H1 (cell line): Measurements from ENCODE around the gene RELN. TPM values are rescaled to one million over a fixed set of nuclear protein-coding genes. Genes with fewer than 3 reads are reported as not detected.

Source experiments
- CTCF ChIA-PET: fragments of 300-600 bp; sonication (Branson Sonifier 250); formaldehyde crosslinking; loops from one replicate; lab custom pipeline; 2021; ENCODE audit not compliant: partially characterized antibody; lab: Charles Lee
- POLR2A ChIA-PET: fragments of 300-600 bp; sonication (Branson Sonifier 250); formaldehyde crosslinking; loops from one replicate; lab custom pipeline; 2021; ENCODE audit warnings: inconsistent platforms; ENCODE audit not compliant: partially characterized antibody; lab: Charles Lee
- DNase-seq, 2 experiments: peaks; one replicate each; pipeline versions ENCODE4 v3.0.0 to v3.0.0-alpha.2; 2010 to 2022; ENCODE audit warnings: low spot score in 2 of 2, low read depth in 1 of 2, mixed read lengths in 1 of 2
- FAIRE-seq: peaks from 2 replicates; lab custom pipeline; 2011; peaks lifted over from hg19 to GRCh38; lab: Jason Lieb, UNC
- H2AFZ ChIP-seq: 2 replicates; pipeline ENCODE4 v1.8.1; 2012; ENCODE audit warnings: low read length, inconsistent platforms
- H2AK5ac ChIP-seq: 2 replicates; pipeline ENCODE4 v1.6.1; 2013; ENCODE audit warnings: low read depth, low read length
- H2BK120ac ChIP-seq: replicated peaks from 2 replicates; pipeline ENCODE3; 2013; ENCODE audit warnings: low read depth, low read length, inconsistent platforms
- H2BK12ac ChIP-seq: 2 replicates; pipeline ENCODE4 v1.6.1; 2013; ENCODE audit warnings: low read depth, low read length
- H2BK15ac ChIP-seq: 2 replicates; pipeline ENCODE4 v1.6.1; 2013; ENCODE audit warnings: low read length
- H2BK20ac ChIP-seq: 2 replicates; pipeline ENCODE4 v1.6.1; 2013; ENCODE audit warnings: low read length
- H2BK5ac ChIP-seq: 2 replicates; pipeline ENCODE4 v1.6.1; 2013; ENCODE audit warnings: low read depth, low read length
- H3K14ac ChIP-seq: 2 replicates; pipeline ENCODE4 v1.6.1; 2013; ENCODE audit warnings: inconsistent platforms; ENCODE audit not compliant: insufficient read length
- H3K18ac ChIP-seq: 2 replicates; pipeline ENCODE4 v1.6.1; 2013; ENCODE audit warnings: low read length; ENCODE audit errors: extremely low read depth
- H3K23ac ChIP-seq: 2 replicates; pipeline ENCODE4 v1.6.1; 2013; ENCODE audit warnings: inconsistent platforms; ENCODE audit not compliant: insufficient read length
- H3K23me2 ChIP-seq: 2 replicates; pipeline ENCODE4 v1.6.1; 2013; ENCODE audit warnings: low read depth, low read length
- H3K27ac ChIP-seq: 2 replicates; pipeline ENCODE4 v1.6.1; 2011; ENCODE audit warnings: low read depth, low read length, inconsistent platforms
- H3K27me3 ChIP-seq, 4 experiments: replicated peaks in 1 of 4; 1 replicate in 1 of 4; 2 replicates in 3 of 4; pipeline versions ENCODE4 v1.6.1 to v1.8.1; 2011 to 2013; ENCODE audit warnings: low read length in 3 of 4, mild to moderate bottlenecking in 3 of 4, inconsistent platforms in 2 of 4, mixed read lengths in 2 of 4, moderate library complexity in 1 of 4; ENCODE audit not compliant: control insufficient read depth in 3 of 4, insufficient read depth in 3 of 4; ENCODE audit errors: extremely low read depth in 1 of 4
- H3K36me3 ChIP-seq, 4 experiments: 2 replicates each; pipeline versions ENCODE4 v1.6.1 to v1.8.1; 2011 to 2013; ENCODE audit warnings: mild to moderate bottlenecking in 4 of 4, low read length in 3 of 4, moderate library complexity in 2 of 4, control low read depth in 1 of 4, inconsistent platforms in 1 of 4; ENCODE audit not compliant: insufficient read depth in 4 of 4, control insufficient read depth in 2 of 4
- H3K4ac ChIP-seq: replicated peaks from 2 replicates; pipeline ENCODE3; 2013; ENCODE audit warnings: low read length, low read depth, mixed read lengths, inconsistent platforms; ENCODE audit not compliant: insufficient read length
- H3K4me1 ChIP-seq, 4 experiments: replicated peaks in 1 of 4; 1 replicate in 1 of 4; 2 replicates in 3 of 4; pipeline versions ENCODE4 v1.6.1 to v1.8.1; 2011 to 2013; ENCODE audit warnings: low read length in 3 of 4, inconsistent platforms in 2 of 4, mixed read lengths in 1 of 4; ENCODE audit not compliant: insufficient read depth in 4 of 4, control insufficient read depth in 3 of 4
- H3K4me2 ChIP-seq, 2 experiments: 2 replicates each; pipeline versions ENCODE4 v1.6.1 to v1.8.1; 2011 to 2013; ENCODE audit warnings: low read depth in 2 of 2, low read length in 2 of 2, control low read depth in 1 of 2, inconsistent platforms in 1 of 2, mild to moderate bottlenecking in 1 of 2; ENCODE audit not compliant: insufficient read depth in 1 of 2
- H3K4me3 ChIP-seq, 4 experiments: fragments of 200-600, 300-600 bp in 1 of 4; sonication (generic), shearing (Covaris generic), sonication (Bioruptor Twin) in 1 of 4; 2 replicates each; pipeline versions ENCODE4 v1.5.1 to v1.8.1; 2011 to 2016; ENCODE audit warnings: low read length in 4 of 4, low read depth in 3 of 4, control low read depth in 2 of 4, inconsistent platforms in 2 of 4, mild to moderate bottlenecking in 2 of 4, mixed read lengths in 1 of 4, moderate library complexity in 1 of 4; ENCODE audit not compliant: insufficient read depth in 2 of 4; ENCODE audit errors: extremely low read depth in 1 of 4
- H3K56ac ChIP-seq: replicated peaks from 2 replicates; pipeline ENCODE3; 2013; ENCODE audit warnings: low read depth, mild to moderate bottlenecking, mixed read lengths, low read length, inconsistent platforms; ENCODE audit not compliant: insufficient read length
- H3K79me1 ChIP-seq: 2 replicates; pipeline ENCODE4 v1.6.1; 2013; ENCODE audit warnings: low read depth, low read length, control low read depth
- H3K79me2 ChIP-seq, 2 experiments: 2 replicates each; pipeline versions ENCODE4 v1.6.1 to v1.8.1; 2012 to 2013; ENCODE audit warnings: low read length in 2 of 2, mild to moderate bottlenecking in 2 of 2, inconsistent platforms in 1 of 2; ENCODE audit not compliant: insufficient read depth in 2 of 2, control insufficient read depth in 1 of 2
- H3K9ac ChIP-seq, 4 experiments: replicated peaks in 1 of 4; 1 replicate in 1 of 4; 2 replicates in 3 of 4; pipeline versions ENCODE4 v1.6.1 to v1.8.1; 2011 to 2013; ENCODE audit warnings: low read depth in 3 of 4, low read length in 3 of 4, control low read depth in 2 of 4, mild to moderate bottlenecking in 2 of 4, moderate library complexity in 2 of 4, inconsistent platforms in 1 of 4; ENCODE audit errors: extremely low read depth in 1 of 4
- H3K9me3 ChIP-seq, 2 experiments: 2 replicates each; pipeline versions ENCODE4 v1.6.1 to v1.8.1; 2012 to 2013; ENCODE audit warnings: mild to moderate bottlenecking in 2 of 2, moderate library complexity in 2 of 2, control low read depth in 1 of 2, inconsistent platforms in 1 of 2, low read depth in 1 of 2, low read length in 1 of 2, mixed read lengths in 1 of 2; ENCODE audit not compliant: insufficient read depth in 2 of 2
- H4K20me1 ChIP-seq, 2 experiments: replicated peaks in 1 of 2; 2 replicates each; pipeline versions ENCODE3 to v1.8.1; 2011 to 2013; ENCODE audit warnings: inconsistent platforms in 2 of 2, low read length in 2 of 2, mild to moderate bottlenecking in 1 of 2; ENCODE audit not compliant: insufficient read depth in 2 of 2, control insufficient read depth in 1 of 2
- H4K5ac ChIP-seq: 2 replicates; pipeline ENCODE4 v1.6.1; 2013; ENCODE audit warnings: low read length, low read depth, mixed read lengths, inconsistent platforms; ENCODE audit not compliant: insufficient read length
- H4K8ac ChIP-seq: 2 replicates; pipeline ENCODE4 v1.8.0; 2013; ENCODE audit warnings: mild to moderate bottlenecking, moderate library complexity, low read length, inconsistent platforms; ENCODE audit not compliant: insufficient read depth; ENCODE audit errors: extremely low read depth
- H4K91ac ChIP-seq: replicated peaks from 2 replicates; pipeline ENCODE3; 2013; ENCODE audit warnings: low read length, mixed read lengths, inconsistent platforms; ENCODE audit not compliant: insufficient read length
- CBX5 ChIP-seq: fragments of 300-800, 300-1000 bp; sonication (generic); IDR thresholded peaks from 2 replicates; pipeline ENCODE4 v1.7.1; 2016; ENCODE audit warnings: antibody characterized with exemption, low read length, low read depth
- EZH2 ChIP-seq: fragments of 200-600 bp; sonication (generic); IDR thresholded peaks from 2 replicates; pipeline ENCODE4 v1.7.1; 2012; ENCODE audit warnings: low read depth, mild to moderate bottlenecking, moderate library complexity, low read length, inconsistent platforms; ENCODE audit not compliant: severe bottlenecking
- JUN ChIP-seq: IDR thresholded peaks from 2 replicates; pipeline ENCODE4 v1.6.1; 2011; ENCODE audit warnings: low read depth, mild to moderate bottlenecking, improper control_type of control experiment, low read length
- JUND ChIP-seq: IDR thresholded peaks from 2 replicates; pipeline ENCODE4 v1.6.1; 2011; ENCODE audit warnings: mild to moderate bottlenecking, improper control_type of control experiment, low read length
- NRF1 ChIP-seq: IDR thresholded peaks from 2 replicates; pipeline ENCODE4 v1.6.1; 2011; ENCODE audit warnings: mild to moderate bottlenecking, low read depth, low read length, improper control_type of control experiment
- RBBP5 ChIP-seq: IDR thresholded peaks from 2 replicates; pipeline ENCODE4 v1.7.1; 2012; ENCODE audit warnings: low read depth, mild to moderate bottlenecking, inconsistent platforms, low read length, moderate library complexity, borderline replicate concordance
- RNF2 ChIP-seq: fragments of 200-900, 300-1000 bp; sonication (generic); IDR thresholded peaks from 2 replicates; pipeline ENCODE4 v1.7.1; 2016; ENCODE audit warnings: borderline replicate concordance, low read depth, mild to moderate bottlenecking, antibody characterized with exemption, low read length; ENCODE audit not compliant: poor library complexity, severe bottlenecking; ENCODE audit errors: missing control alignments
- RXRA ChIP-seq: IDR thresholded peaks from 2 replicates; pipeline ENCODE4 v1.6.1; 2011; ENCODE audit warnings: low read depth, mild to moderate bottlenecking, low read length, moderate library complexity; ENCODE audit not compliant: insufficient read depth
- SIX5 ChIP-seq: IDR thresholded peaks from 2 replicates; pipeline ENCODE4 v1.6.1; 2011; ENCODE audit warnings: mild to moderate bottlenecking, low read depth, low read length
- SP1 ChIP-seq: IDR thresholded peaks from 2 replicates; pipeline ENCODE4 v1.6.1; 2011; ENCODE audit warnings: low read depth, low read length
- SUZ12 ChIP-seq: fragments of 200-600 bp; sonication (generic); IDR thresholded peaks from 2 replicates; pipeline ENCODE4 v1.6.1; 2012; ENCODE audit warnings: mild to moderate bottlenecking, inconsistent platforms, low read length, moderate library complexity, mixed read lengths
- TEAD4 ChIP-seq: IDR thresholded peaks from 2 replicates; pipeline ENCODE4 v1.6.1; 2012; ENCODE audit warnings: low read depth, low read length, inconsistent platforms, mixed read lengths
- whole genome bisulfite sequencing, 2 experiments: shearing (Covaris generic) in 1 of 2; methylation state at CpG; one replicate each; pipeline versions ENCODE4 v1.1.6 to v1.1.7; 2013 to 2015; ENCODE audit warnings: low lambda C conversion rate in 2 of 2, mixed read lengths in 2 of 2, inconsistent platforms in 1 of 2, low coverage in 1 of 2, missing lambda C conversion rate in 1 of 2; ENCODE audit not compliant: insufficient replicate concordance in 2 of 2, insufficient coverage in 1 of 2, insufficient read length in 1 of 2; ENCODE audit errors: extremely low coverage in 1 of 2, missing lambda C conversion rate in 1 of 2; 5-methylcytosine and 5-hydroxymethylcytosine counted together
- polyA plus RNA-seq, 7 experiments: library from polyadenylated mRNA; depleted of rRNA in 3 of 7; stranded (reverse) in 5 of 7; unstranded in 2 of 7; fragments of >200 nt in 5 of 7; fragments of 200-250 nt in 2 of 7; gene quantifications; 1 replicate in 5 of 7; 2 replicates in 1 of 7; 4 replicates in 1 of 7; pipeline versions ENCODE4 v1.2.1 to v1.2.3, GENCODE V29; 2011 to 2013; ENCODE audit warnings: missing spikeins in 2 of 7, mixed read lengths in 2 of 7
- total RNA-seq: library from RNA; stranded (reverse); fragmentation: NEBNext Ultra II Directional; extraction: Animal tissue kit (Norgen Biotek cat#: 25700); gene quantifications from 2 replicates; pipeline ENCODE4 v1.2.1, GENCODE V29; 2021
- TF ChIP-seq, protein P1 (sequence below): IDR thresholded peaks from 2 replicates; pipeline ENCODE4 v1.6.1; 2011; ENCODE audit warnings: low read length, improper control_type of control experiment

The RELN gene
- total and polyA plus RNA-seq, 2 of the 8 experiments (the other 6 are each of a cell fraction or from before 2014, with no cell fraction given) = 0.03 to 0.07 TPM

DNA sequence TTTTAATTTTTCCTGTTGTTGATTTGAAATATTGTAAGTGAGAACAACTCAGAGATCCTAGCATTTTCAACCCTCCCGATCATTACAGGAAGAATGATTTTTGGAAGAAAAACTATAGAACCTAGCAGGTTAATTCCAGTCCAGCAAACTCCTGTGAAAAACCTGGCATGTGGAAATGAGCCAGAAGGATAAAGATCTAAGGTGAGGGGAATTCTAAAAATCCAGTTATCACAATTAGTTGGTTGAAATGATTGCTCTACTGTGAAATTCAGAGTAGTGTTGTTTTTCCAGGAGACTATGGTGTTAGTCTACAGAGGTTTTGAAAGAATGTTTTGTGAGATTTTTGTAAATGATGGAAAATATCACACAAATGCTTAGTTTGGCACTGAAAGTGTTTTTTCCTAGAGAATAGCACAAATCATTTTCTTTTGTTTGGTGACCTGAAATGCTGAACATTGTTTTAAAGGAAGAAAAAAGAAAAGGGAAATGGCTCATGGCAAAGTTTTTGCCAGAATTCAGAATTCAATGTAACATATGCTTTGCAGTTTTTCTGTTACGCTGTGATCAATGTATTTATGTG lies 391.0 kb downstream of the RELN start:
- Histone ChIP-seq H4K20me1 (no peaks in the 10 kb centered on the region), H2BK20ac (no peak overlapping the region), H3K9me3 (no peaks in the 10 kb centered on the region), H3K4me1 (no peaks in the 10 kb centered on the region), H3K36me3 (no peaks in the 10 kb centered on the region), H3K79me1 (no peaks in the 10 kb centered on the region), H3K27me3 (no peaks in the 10 kb centered on the region), H3K56ac (no peak overlapping the region), H3K9ac (no peak overlapping the region), H3K18ac (no peak overlapping the region), H4K8ac (no peak overlapping the region), H2BK5ac (no peak overlapping the region), H2AK5ac (no peak overlapping the region), H3K14ac (no peak overlapping the region), H4K91ac (no peak overlapping the region), H3K79me2 (no peaks in the 10 kb centered on the region), H3K4me3 (no peak overlapping the region), H2BK120ac (no peak overlapping the region), H3K23ac (no peak overlapping the region), H2BK12ac (no peak overlapping the region), H2BK15ac (no peak overlapping the region), H3K4me2 (no peak overlapping the region), H3K23me2 (no peaks in the 10 kb centered on the region), H3K4ac (no peak overlapping the region), H4K5ac (no peak overlapping the region), H3K27ac (no peak overlapping the region), H2AFZ (no peak overlapping the region)
- ChIA-PET POLR2A (no interaction called here), CTCF (no interaction called here)
- FAIRE-seq (no peak), DNase-seq (no peak)
- 90% methylated on average over 2 of the region's 2 CpGs; no CpG with 5 or more reads in 1 of the 2 experiments for WGBS, 2 experiments
- TF ChIP-seq JUN (no peak), RXRA (no peak), EZH2 (no peak), CBX5 (no peak), RBBP5 (no peak), SIX5 (no peak), NRF1 (no peak), SP1 (no peak), SUZ12 (no peak), RNF2 (no peak), JUND (no peak), TEAD4 (no peak)
- TF ChIP-seq, protein P1, sequence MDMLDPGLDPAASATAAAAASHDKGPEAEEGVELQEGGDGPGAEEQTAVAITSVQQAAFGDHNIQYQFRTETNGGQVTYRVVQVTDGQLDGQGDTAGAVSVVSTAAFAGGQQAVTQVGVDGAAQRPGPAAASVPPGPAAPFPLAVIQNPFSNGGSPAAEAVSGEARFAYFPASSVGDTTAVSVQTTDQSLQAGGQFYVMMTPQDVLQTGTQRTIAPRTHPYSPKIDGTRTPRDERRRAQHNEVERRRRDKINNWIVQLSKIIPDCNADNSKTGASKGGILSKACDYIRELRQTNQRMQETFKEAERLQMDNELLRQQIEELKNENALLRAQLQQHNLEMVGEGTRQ = no peak
